H7 (cell line): ENCODE measurements around the gene CDO1. TPM values are rescaled to one million over a fixed set of nuclear protein-coding genes. Genes with fewer than 3 reads are reported as not detected.
"Not testable (repeated sequence)": the region's sequence is repeated elsewhere in the genome, so short reads cannot be mapped to it uniquely, and the experiment has no call there.

Experiments
- DNase-seq: peaks from one replicate; pipeline ENCODE4 v3.0.0; 2012
- H3K27me3 ChIP-seq: 2 replicates; pipeline ENCODE4 v1.6.0; 2011; ENCODE audit warnings: mild to moderate bottlenecking, low read length; ENCODE audit not compliant: control insufficient read depth, insufficient read depth
- H3K36me3 ChIP-seq: replicated peaks from 2 replicates; pipeline ENCODE4 v1.5.1; 2011; ENCODE audit warnings: low read length; ENCODE audit not compliant: control insufficient read depth, insufficient read depth
- H3K4me3 ChIP-seq: 2 replicates; pipeline ENCODE4 v1.5.1; 2011; ENCODE audit warnings: low read depth, mild to moderate bottlenecking, control low read depth, low read length, moderate library complexity; ENCODE audit not compliant: insufficient read depth
- total RNA-seq: library from RNA; depleted of rRNA; stranded (reverse); fragments of >200 nt; shearing (Covaris generic); gene quantifications from 2 replicates; pipeline ENCODE4 v1.2.3, GENCODE V29; 2014

The CDO1 gene
- total RNA-seq, 1 experiment from 2014 or later, result 9.2 TPM

DNA sequence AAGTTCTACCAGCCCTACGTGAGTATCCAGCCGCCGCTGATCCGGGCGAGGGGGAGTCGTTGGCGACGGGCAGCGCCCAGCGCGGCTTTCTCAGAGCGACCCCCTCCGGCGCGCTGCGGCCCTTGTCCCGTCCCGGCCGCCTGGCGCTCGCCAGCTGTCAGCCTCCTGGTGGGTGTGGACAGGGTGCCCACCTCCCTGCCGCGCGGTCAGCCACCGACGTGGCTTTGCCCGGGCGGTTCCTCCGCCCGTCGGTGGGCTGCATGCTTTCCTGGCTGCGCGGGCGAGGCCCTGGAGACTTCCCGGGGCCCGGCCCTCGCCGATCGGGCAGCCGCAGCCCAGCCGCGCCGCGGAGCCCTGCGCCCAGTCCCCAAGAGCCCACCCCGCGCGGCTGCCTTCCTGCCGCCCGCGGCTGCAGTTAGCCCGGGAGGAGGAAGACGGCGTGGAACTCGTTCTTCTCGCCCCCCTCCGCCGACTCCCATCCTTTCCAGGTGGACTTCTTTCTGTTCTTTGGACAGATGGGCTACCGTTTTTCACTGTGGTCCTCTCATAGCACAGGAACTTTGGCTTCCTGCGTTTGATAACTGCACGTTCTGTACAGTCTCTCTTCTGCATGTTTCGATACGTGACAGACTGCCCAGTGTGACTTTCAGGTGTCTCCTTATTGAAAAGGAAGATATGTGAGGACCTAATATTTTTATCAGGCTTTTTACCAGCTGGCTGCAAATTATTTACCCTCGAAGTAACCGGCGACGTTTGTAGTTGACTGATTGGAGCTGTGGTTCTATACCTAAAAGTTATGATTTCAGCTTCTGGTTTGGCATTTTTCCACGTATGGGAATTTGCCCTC, 25.9 kb upstream of the CDO1 start:
- peak overlapping the region; percentile 81 for H3K4me3 ChIP-seq
- DNase-seq, result no peak
- no peaks in the 10 kb centered on the region for H3K36me3 ChIP-seq

GRCh38 chr5:115841382-115842088, 25.1 kb upstream of the CDO1 start, which contains the start of the genes AP3S1 and ATG12:
AP3S1 (plus strand) TSS chr5:115841935; CDS start chr5:115842038, 103 bp downstream.
ATG12 (minus strand) TSS chr5:115841565; CDS start chr5:115841552, 13 bp downstream.
- Histone ChIP-seq H3K27me3 (0 out of 2 replicates have a peak, but pooled peaks cover 2% of the 10 kb centered on the region), H3K4me3 (peak within 1 kb of the TSS; percentile 81), H3K36me3 (no peaks in the 10 kb centered on the region; the same call in 1 of the 2 replicates)
- peak; percentile 91 for DNase-seq

More for the DNA sequence above, 25.9 kb upstream of the CDO1 start:
- 0 out of 2 replicates have a peak, but pooled peaks cover 2% of the 10 kb centered on the region for H3K27me3 ChIP-seq

GRCh38 chr5:115840873-115841272, 24.4 kb upstream of the CDO1 start:
- H3K36me3 ChIP-seq, result peaks cover 2% of the 10 kb centered on the region
- peak overlapping the region; percentile 81 for H3K4me3 ChIP-seq
- H3K27me3 ChIP-seq, result 0 out of 2 replicates have a peak, but pooled peaks cover 2% of the 10 kb centered on the region
- peak; percentile 10 for DNase-seq

GRCh38 chr5:115838885-115839518, 22.5 kb upstream of the CDO1 start:
- peak; percentile 22 for DNase-seq
- H3K4me3 ChIP-seq, result no peak overlapping the region

DNA sequence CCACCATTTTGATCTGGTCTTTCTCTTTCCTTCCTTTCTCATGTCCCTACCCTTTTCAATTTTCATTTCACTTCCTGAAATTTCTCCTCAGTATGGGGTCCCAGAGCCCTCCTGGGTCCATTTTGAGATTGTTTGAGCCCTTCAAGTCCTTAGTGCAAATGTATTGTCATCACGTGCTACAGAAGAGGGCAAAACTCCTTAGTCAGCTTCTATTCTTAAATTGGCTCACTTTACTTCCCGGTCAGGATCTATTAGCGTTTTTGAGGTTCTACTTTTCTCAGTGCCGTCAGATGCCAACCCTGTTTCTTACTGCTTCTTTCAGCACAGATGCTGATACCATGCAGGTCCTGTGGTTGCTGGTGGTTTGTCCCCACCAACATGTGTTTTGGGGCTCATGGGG, 19.0 kb upstream of the CDO1 start:
- Histone ChIP-seq H3K4me3 (no peak overlapping the region), H3K36me3 (peaks cover 2% of the 10 kb centered on the region), H3K27me3 (no peaks in the 10 kb centered on the region)

More at GRCh38 chr5:115838885-115839518, 22.5 kb upstream of the CDO1 start:
- Histone ChIP-seq H3K27me3 (0 out of 2 replicates have a peak, but pooled peaks cover 2% of the 10 kb centered on the region), H3K36me3 (peaks cover 2% of the 10 kb centered on the region)

GRCh38 chr5:115831163-115831768, 14.8 kb upstream of the CDO1 start:
- peak; percentile 35 for DNase-seq
- Histone ChIP-seq H3K4me3 (no peak overlapping the region), H3K36me3 (no peaks in the 10 kb centered on the region; the same call in none of the 2 replicates), H3K27me3 (no peaks in the 10 kb centered on the region)

More for the DNA sequence above, 19.0 kb upstream of the CDO1 start:
- no peak for DNase-seq

DNA sequence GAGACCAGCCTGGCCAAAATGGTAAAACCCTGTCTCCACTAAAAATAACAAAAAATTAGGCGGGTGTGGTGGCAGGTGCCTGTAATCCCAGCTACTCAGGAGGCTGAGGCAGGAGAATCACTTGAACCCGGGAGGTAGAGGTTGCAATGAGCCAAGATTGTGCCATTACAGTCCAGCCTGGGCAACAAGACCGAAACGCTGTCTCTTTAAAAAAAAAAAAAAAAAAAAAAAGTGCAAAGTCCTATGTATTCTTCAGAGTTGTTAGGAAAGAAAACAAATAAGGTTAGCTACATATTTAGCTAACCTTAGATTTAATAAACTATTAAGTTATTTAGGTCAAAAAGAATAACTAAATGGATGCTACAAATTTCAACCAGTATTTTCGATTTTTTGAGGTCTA, 13.5 kb upstream of the CDO1 start:
- Histone ChIP-seq H3K4me3 (no peak overlapping the region), H3K27me3 (no peaks in the 10 kb centered on the region), H3K36me3 (no peaks in the 10 kb centered on the region; the same call in 1 of the 2 replicates)
- DNase-seq, result no peak

GRCh38 chr5:115825948-115826347, 9.5 kb upstream of the CDO1 start:
- Histone ChIP-seq H3K4me3 (no peak overlapping the region), H3K27me3 (no peaks in the 10 kb centered on the region), H3K36me3 (no peaks in the 10 kb centered on the region)
- no peak for DNase-seq

DNA sequence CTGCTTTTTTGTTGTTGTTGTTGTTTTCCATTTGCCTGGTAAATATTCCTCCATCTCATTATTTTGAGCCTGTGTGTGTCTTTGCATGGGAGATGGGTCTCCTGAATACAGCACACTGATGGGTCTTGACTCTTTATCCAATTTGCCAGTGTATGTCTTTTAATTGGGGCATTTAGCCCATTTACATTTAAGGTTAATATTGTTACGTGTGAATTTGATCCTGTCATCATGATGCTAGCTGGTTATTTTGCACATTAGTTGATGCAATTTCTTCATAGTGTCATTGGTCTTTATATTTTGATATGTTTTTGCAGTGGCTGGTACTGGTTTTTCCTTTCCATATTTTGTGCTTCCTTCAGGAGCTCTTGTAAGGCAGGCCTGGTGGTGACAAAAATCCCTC, 8.5 kb upstream of the CDO1 start:
- not testable (repeated sequence) for DNase-seq, H3K27me3 ChIP-seq, H3K4me3 ChIP-seq, H3K36me3 ChIP-seq

DNA sequence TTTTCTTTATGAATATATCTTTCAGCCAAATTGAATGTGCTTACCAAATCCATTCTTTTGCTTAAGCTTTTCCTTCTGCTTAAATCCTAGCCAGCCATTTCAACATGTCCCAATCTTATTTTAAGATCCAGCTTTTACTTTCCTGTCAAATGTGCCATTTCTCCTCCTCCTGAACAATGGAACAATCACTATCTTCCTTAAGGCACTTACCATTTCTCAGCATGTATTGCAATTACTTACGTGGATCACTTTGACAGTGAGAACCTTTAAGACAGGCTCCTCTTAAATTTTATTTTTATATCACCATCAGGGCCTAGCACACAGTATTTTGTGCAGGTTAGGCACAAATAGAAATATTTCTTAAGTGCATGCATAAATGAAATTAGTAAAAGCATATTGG, 4.4 kb upstream of the CDO1 start:
- no peak for DNase-seq
- Histone ChIP-seq H3K4me3 (no peak overlapping the region), H3K36me3 (no peaks in the 10 kb centered on the region), H3K27me3 (peaks cover 17% of the 10 kb centered on the region)

- DNase-seq, result no peak
- H3K27me3 ChIP-seq, result peaks cover 37% of the 10 kb centered on the region
- H3K4me3 ChIP-seq, result no peak overlapping the region
- H3K36me3 ChIP-seq, result no peaks in the 10 kb centered on the region
These were observed 2.4 kb upstream of the CDO1 start for GRCh38 chr5:115818821-115819220.

- no peaks in the 10 kb centered on the region for H3K36me3 ChIP-seq
- DNase-seq, result no peak
- H3K27me3 ChIP-seq, result peaks cover 41% of the 10 kb centered on the region
- H3K4me3 ChIP-seq, result no peak overlapping the region
These were observed 927 bp upstream of the CDO1 start for GRCh38 chr5:115817386-115817785.

DNA sequence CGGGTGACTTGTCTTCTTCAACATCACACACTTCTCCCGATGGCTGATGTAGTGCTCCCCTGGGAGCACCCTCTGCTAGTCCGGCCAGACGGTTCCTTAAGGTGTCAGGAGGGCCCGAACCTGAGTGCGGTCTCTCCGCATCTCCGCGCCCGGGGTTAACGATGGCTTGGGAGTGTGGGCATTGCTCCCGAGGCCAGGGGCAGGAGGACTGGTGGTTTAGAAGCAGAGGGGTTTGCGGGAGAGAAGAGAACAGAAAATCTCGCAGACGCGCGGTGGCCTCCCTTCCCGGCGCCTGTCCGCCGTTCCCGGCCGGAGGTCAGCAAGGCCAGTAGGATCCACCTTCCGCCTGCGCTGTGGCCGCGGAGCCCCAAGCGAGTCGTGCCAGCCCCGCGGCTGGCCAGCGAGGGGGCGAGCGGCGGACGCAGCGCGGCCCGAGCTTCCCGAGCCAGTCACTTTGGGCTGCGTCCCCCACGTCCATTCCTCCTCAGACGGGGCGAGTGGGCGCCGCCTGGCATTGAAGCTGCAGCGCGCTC, 700 bp downstream of the CDO1 start:
- peaks cover 41% of the 10 kb centered on the region for H3K27me3 ChIP-seq
- no peaks in the 10 kb centered on the region for H3K36me3 ChIP-seq

More for the DNA sequence above, 700 bp downstream of the CDO1 start:
- H3K4me3 ChIP-seq, result peak overlapping the region; percentile 62
- peak; percentile 61 for DNase-seq
